AG09319 (cell line): ENCODE data around the gene ARHGAP22.
"Not testable (repeated sequence)": the region's sequence is repeated elsewhere in the genome, so short reads cannot be mapped to it uniquely, and the experiment has no call there.

Experiments
- DNase-seq: peaks from one replicate; pipeline ENCODE4 v3.0.0-alpha.2; 2010; ENCODE audit warnings: low read depth; ENCODE audit errors: extremely low read depth
- TF ChIP-seq, protein P1 (sequence below): IDR thresholded peaks from 2 replicates; pipeline ENCODE4 v1.5.1; 2011; ENCODE audit warnings: low read depth, mild to moderate bottlenecking, inconsistent platforms, low read length, moderate library complexity

Gene ARHGAP22

DNA sequence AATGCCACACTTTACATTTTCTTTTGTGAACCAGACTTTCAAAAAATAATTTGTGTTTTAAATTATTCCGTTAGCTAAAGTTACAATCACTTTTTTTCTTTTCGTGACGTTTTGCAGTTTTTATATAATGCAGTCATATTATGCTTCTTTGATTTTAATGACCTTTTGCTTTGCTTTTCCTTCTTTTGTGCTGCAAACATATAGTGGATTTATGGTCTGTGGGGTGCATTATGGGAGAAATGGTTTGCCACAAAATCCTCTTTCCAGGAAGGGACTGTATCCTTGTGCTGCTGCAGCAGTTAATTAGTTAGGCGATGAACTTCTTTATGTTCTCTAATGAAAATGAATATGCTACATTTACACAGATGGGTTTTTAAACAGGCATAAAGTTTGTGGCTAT, 181.0 kb downstream of the ARHGAP22 start:
- DNase-seq: no peak
- TF ChIP-seq, protein P1, sequence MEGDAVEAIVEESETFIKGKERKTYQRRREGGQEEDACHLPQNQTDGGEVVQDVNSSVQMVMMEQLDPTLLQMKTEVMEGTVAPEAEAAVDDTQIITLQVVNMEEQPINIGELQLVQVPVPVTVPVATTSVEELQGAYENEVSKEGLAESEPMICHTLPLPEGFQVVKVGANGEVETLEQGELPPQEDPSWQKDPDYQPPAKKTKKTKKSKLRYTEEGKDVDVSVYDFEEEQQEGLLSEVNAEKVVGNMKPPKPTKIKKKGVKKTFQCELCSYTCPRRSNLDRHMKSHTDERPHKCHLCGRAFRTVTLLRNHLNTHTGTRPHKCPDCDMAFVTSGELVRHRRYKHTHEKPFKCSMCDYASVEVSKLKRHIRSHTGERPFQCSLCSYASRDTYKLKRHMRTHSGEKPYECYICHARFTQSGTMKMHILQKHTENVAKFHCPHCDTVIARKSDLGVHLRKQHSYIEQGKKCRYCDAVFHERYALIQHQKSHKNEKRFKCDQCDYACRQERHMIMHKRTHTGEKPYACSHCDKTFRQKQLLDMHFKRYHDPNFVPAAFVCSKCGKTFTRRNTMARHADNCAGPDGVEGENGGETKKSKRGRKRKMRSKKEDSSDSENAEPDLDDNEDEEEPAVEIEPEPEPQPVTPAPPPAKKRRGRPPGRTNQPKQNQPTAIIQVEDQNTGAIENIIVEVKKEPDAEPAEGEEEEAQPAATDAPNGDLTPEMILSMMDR: no peak

DNA sequence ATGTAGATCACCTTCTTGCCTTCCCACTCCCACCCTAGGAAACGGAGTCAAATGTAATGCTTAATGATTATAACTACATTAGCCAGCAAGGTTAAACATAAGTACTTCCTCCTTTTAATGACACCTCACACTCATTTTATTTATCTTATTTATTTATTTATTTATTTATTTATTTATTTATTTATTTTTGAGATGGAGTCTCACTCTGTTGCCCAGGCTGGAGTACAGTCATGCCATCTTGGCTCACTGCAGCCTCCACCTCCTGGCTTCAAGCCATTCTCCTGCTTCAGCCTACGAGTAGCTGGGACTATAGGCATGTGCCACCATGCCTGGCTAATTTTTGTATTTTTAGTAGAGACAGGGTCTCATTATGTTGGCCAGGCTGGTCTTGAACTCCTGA, 183.0 kb downstream of the ARHGAP22 start:
- not testable (repeated sequence) for DNase-seq

GRCh38 chr10:48419714-48420113, 185.2 kb downstream of the ARHGAP22 start:
- no peak for DNase-seq
- TF ChIP-seq, protein P1: no peak

DNA sequence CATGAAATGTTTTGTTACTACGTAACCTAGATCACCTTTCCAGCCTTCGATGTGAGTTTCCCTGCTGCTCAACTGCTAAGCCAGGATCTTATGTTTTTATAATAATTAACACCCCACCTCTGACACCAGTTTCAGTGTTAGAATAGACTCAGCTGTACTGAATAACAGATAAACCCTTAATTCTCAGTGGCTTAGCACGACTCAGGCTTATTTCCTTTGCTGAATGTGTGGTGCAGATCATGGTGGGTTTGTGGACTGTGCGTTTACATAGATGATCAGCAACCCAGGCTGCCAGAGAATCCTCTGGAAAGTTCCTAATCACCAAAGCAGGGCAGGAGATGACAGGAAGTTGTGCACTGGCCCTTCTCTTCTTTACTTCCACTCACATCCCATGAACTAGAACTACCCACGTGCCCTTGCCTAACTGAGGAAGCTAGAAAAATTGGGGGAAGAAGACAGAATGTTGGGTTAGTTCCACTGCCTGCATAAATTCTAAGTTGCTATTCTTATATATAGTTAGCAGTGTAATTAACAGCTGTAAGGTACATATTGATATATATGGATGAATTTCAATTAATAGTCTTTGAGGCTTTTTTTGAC, 186.6 kb downstream of the ARHGAP22 start:
- DNase-seq: no peak
- TF ChIP-seq, protein P1: no peak

GRCh38 chr10:48417374-48417773, 187.5 kb downstream of the ARHGAP22 start:
- TF ChIP-seq, protein P1: no peak
- DNase-seq: no peak

DNA sequence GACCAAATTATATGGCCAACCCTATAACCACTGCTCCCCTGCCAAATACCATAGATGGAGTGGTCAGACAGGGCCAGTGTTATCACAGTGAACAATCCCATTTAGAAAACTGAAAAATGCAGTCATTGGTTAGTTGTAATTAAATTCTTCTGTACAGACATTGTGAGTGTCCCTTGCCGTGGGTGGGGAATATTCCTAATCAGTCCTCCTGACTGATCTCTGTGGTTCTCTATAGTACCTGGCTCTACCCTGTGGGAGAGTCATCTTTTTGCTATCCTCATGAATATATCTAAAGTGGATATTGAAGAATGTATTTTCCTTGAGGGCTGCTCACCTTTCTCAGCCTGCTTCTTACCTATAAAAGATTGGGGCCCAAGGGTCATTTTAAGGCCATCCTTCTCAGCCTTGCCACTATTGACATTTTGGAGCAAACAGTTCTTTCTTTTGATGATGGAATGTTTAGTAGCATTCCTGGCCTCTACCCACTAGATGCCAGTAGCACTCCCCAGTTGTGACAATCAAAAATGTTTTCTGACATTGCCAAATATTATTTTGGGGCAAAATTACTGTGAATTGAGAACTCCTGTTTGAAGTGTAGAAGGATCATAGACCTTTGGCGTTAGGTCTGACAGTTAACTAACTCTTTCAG, 188.2 kb downstream of the ARHGAP22 start:
- TF ChIP-seq, protein P1: no peak
- no peak for DNase-seq

- DNase-seq: no peak
- TF ChIP-seq, protein P1: no peak
These were observed 190.1 kb downstream of the ARHGAP22 start for GRCh38 chr10:48414778-48415177.

- TF ChIP-seq, protein P1: no peak
- DNase-seq: no peak
These were observed 190.7 kb downstream of the ARHGAP22 start for GRCh38 chr10:48414160-48414559.
